EH (cell line): ENCODE results near the gene TRAPPC11.

Source experiments
- DNase-seq: peaks from one replicate; pipeline ENCODE4 v3.0.0-alpha.2; 2015; ENCODE audit warnings: low read depth

TRAPPC11 gene

DNA sequence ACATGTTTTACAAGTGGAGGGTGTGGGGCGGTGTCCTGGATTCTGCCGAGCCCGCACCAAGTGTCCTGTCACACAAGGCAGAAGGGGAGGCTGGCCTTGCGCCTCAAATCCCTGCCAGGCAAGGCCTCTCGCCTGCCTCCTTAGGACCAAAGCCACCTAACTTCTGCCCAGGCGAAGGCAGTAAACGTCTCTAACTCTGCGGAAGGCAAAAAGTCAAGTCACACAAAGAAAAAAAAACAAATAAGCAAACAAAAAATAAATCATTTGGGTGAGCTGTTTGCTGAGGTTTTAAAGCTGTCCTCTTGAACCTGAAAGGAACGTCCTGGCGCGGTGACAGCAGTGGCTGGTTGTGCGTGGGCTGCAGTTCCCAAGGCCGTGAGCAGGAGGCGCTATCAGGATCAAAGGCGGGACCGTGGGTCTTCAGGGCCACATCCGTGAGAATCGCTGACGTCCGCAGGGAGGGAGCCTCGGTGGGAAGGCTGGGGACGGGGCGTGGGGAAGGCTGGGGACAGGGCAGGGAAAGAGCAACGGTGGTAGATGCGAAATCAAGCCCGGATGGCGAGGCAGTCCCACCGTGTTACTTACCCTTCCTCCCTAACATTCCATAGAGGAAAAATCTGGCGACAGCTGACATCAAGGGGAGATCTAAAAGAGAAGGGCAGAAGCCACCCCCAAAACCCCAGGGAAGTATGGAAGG lies 99.1 kb downstream of the TRAPPC11 start:
- no peak for DNase-seq

GRCh38 chr4:183758758-183759447 lies 99.8 kb downstream of the TRAPPC11 start:
- no peak for DNase-seq

GRCh38 chr4:183760326-183760725 lies 101.2 kb downstream of the TRAPPC11 start:
- DNase-seq = no peak
